C1 segment of cervical spinal cord (tissue), 14 donors: ENCODE data around the gene UNK.
"Not testable (repeated sequence)": the region's sequence is repeated elsewhere in the genome, so short reads cannot be mapped to it uniquely, and the experiment has no call there.

Source experiments
- DNase-seq, 14 donors: peaks; one replicate each; lab custom pipeline; 2025; lab: John Stamatoyannopoulos, UW

The UNK gene

DNA sequence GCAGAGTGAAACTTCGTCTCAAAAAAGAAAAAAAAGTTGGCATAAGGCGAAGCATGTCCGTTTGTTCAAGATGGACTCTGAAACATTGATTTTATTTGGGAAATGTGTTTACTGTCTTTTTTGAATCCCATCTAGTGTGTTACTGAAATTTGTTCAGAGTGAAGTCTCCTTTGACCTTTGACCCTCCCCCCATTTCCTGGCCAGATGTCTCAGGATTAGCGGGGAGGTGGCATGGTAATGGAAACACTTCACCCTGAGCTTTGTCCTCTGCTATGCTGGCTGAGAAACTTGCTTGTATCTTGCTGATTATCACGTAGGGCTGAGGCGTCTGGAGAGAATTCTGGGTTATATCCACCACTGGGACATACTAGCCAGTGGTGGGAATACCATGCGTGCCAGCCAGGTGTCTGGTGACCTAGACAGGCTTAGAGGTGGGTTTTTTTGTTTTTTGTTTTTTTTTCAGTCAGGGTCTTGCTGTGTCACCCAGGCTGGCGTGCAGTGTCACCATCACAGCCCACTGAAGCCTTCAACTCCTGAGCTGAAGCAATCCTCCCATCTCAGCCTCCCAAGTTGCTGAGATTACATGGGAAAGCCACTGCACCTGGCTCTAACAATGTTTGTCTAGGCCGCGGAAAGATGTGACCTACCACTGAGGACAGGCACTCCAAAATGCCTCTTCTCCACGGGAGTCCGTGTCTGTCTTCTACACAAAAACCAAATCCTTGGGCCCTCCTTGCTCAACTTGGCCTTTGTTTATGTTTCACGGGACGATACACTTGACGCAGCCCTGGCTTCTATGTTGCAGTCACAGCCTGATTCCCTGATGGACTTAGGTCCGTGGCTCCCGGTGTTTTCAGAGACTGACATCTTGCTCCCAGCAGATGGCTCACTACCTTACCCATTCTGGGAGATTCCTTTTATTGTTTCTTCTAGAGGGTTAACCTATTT, 13.0 kb upstream of the UNK start:
- DNase-seq = peak in 1 of 14 donors; percentile 66

GRCh38 chr17:75773121-75773807, 11.3 kb upstream of the UNK start:
- no peak for DNase-seq

GRCh38 chr17:75773808-75774470, 10.7 kb upstream of the UNK start:
- no peak for DNase-seq

DNA sequence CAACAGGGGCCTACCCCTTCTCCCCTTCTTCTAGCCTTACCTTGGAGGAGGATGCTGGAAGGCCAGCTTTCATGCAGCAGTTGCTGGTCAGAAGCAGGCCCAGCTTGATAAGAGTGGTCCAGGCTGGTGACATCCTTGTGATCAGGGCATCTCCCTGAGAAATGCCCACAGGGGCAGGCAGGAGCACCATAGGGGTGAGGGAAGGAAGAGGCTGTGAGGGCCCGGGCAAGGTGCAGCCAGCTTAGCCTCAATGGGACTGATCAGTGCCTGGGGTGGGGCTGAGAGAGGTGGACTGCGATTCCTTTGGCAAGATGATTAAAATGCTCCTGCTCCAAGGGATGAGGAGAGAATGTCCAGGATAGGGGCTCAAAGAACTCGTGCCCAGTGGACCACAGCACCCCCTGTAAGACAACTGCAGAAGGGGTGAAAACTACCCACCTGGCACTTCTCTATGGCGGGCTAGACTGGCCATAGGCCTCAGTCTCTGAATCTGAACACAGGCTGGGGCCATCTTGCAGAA, 10.1 kb upstream of the UNK start:
- no peak for DNase-seq

GRCh38 chr17:75774991-75775668, 9.5 kb upstream of the UNK start:
- DNase-seq = no peak

DNA sequence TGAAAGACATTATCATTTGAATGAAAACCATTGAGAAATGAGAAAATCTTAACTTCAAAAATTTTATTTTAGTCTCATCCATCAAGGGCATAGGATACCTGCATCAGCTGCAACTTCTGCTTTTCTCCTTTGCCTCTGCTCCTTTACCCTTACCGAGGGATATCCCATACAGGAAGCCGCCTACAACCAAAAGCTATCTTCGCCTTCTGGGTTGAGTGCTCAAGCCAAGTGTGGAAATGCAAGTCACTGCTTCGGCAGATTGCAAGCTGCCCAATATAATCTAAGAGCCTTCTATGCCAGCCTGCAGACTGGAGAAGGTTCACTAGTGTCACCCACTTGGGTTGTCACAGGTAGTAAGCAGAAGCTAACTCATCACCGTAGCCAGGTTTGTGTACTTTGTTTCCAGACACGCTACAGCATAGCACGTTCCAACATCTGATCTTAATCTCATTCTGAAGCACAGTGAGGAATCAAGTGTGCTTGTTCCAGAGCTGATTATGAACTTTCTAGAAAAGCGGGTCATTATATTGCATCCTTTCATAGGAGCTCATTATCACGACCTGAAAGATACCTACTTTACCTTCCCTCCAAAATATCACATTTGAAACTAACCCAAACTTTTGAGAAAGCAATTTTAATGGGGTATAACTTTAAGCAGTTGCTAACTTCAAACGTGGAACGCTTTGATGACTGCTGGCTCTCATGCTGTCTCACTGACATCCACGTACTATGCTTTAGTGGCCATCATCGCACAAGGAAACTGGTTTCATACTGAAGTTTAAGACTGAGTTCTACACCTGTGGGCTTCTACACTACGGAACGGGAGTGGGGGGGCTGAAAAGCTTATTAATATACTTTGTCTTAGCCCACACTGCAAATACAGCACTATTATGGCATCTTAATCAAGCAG, 8.0 kb upstream of the UNK start:
- DNase-seq = no peak

- DNase-seq = no peak
Observed at GRCh38 chr17:75777296-75777922, 7.2 kb upstream of the UNK start.

DNA sequence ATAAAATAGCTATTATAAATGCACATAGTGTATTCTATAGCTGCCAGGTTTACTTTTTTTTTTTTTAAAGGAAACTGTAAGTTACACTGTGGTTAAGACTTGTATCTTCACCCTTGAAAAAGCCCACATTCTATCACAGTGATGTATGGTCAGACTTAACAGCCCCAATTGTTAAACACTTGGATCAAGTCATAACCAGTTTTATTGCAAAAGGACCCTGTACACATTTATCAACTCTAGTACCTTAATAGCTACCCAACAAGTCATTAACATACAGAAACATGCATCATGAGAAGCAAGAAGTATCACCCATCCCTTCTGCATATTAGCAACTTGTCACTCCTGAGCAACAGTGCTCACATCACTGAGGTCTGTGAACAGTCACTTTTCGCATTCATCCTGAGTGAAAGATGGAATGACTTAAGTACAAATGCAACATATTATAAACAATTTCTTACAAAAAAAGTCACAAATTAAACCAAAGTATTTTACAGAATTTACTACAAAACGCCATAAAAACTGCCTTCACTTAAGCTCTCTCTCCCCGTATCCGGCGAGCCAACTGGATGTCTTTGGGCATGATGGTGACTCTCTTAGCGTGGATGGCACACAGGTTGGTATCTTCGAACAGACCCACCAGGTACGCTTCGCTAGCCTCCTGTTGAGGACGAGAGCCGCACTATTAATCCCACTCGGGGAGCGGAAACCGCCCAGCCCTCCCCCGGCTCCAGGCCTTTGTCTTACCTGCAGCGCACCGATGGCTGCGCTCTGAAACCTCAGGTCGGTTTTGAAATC, 6.3 kb upstream of the UNK start:
- not testable (repeated sequence) for DNase-seq

- DNase-seq = peak in 1 of 14 donors; percentile 66
Observed at GRCh38 chr17:75778861-75779249, 5.8 kb upstream of the UNK start.

DNA sequence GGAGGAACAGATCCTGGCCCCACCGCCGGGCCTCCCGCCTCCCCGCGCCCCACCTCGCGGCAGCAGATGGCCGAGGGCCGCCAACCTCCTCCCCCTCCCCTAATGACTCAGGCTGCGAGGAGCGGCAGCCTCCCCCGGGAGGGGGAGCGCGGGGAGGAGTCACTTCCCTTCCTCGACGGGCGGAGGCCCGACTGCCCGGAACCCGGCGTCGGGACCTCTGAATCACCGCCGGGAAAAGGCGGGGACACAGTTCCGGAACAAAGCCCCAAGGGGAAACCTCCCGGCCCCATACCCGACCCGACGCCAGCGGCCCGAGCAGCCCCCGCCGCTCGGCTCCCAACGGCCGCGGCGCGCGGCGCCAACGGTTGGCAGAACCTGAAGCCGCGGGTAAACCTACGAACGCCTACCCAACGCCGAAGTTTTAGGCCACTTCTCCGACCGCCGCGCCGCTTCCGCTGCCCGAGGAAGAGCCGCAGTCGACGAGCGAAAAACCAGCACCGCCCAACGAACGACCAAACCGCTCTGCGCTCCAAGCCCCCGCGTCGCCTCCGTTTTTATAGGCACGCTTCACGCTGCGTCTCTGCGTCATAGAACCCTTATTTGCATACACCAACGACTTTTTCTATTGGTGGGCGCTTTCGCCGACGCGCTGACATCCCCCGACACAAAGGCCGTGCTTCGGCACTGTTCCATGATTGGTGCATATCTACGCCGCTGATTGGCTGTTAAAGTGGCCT, 5.2 kb upstream of the UNK start:
- DNase-seq = peak; percentile 74 to 99 (median 94)

GRCh38 chr17:75779987-75780889, 4.4 kb upstream of the UNK start:
- DNase-seq = no peak

DNA sequence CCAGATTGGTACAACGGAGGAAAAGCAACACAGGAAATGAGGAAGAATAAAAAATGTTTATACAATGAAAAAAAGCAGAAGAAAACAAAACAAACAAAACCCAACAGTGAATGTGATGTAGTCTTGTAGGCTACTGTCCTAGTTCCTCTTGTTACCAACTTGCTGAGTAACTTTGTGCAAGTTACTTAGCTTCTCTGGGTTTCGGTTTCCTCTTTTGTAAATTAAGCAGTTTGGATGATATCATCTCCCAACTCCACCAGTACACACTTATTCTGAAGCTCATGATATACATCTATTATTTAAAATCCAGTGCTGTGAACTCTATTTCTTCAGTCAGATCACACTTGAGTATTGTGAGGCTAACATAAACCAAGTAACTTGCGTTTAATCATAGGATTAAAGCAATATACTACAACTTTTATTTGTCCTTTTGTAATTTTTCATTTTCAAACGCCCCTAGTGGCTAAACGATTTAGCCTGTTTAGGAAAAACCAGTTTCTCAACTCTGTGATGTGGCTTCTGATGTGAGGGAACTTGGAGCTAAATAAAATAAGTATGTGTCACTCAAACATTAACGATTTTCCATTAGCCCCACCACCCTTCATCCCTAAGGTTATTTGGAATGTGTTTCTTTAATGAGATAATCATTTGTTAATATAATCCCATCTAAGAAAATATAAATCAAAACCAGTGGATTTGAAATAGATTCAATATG, 1.4 kb upstream of the UNK start:
- no peak for DNase-seq

DNA sequence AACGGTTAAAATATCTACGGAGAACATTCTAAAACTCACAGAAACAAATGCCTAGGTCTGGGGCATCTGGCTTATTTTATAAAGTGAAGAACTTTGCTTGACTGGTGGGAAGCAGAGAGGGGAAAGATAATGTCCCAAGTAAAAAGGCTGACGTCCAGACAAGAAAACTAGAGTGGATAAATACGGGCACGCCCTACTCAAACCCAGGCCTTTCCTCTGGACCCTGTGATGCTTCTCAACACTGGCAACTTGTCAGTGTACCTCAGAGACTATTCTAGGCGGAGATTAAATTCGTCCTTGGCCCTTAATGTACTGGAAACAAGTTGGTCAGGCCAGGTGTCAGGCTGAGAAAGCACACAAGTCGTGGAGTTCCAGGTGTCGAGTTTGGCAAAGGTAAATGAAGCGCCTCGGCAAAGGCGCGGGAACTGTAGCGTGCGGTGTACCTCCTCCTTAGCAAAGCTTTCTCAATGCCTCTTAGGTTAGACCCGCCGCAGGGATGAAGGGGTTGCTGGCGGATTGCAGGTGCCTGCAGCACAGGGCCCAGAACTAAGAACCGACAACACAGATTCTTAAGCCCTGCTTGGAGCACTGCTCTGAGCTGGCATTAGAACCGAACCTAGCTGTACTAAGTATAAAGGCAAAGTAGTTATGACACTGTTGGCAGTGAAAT, 668 bp upstream of the UNK start:
- DNase-seq = peak in 2 of 14 donors; percentile 59 to 67

DNA sequence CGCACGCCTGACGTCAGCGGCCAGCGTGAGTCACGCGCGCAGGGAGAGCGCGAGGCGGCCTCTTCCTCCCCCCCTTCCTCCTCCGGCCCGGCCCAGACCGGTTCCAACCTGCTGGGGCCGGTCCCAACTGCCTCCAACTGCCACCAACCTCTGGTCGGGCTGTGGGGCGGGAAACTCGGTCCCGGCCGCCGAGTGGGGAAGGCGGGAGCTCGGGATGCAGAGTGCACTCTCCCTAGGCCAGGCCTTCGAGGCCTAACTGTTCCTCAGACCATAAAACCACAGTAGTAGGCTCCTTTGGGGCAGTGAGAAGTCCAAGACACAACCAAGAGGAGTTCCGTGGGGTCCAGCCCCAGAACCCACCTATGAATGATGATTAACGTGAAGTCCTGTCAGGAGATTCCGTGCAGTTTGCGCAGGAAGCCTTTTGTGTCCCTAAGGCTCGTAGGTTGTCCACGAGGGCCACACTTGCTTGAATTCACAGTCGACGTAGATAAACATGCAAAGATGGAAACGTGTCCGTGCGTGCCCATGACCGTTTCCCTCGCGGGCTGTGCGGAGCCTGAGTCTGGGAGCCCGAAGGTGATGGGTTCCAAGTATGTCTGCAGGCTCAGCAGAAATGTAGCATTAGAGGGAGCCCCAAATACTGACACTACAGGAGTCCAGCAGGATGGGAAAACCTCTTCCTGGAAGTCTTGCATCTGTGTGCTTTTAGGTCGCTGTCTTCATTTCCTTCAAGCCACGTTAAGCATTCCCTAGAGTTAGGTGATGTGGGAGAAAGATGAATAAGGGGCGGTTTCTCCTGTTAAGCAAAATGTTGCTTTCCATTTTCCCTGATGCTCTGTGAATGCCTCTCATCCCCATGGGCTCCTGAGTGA, 647 bp downstream of the UNK start:
- DNase-seq = peak in 13 of 14 donors; percentile 87 to 99 (median 96)

- DNase-seq = no peak
Observed at GRCh38 chr17:75791254-75791653, 6.6 kb downstream of the UNK start.
